Cardiac fibroblast (primary cell): ENCODE results near the gene MYL6.

ENCODE experiments used
- DNase-seq, 2 donors: peaks; one replicate each; pipeline versions ENCODE4 v3.0.0 to v3.0.0-alpha.2; 2010; ENCODE audit warnings: low read depth in 2 of 2
- H3K4me3 ChIP-seq, 2 donors: replicated peaks in 1 of 2; 1 replicate in 1 of 2; 2 replicates in 1 of 2; pipeline ENCODE4 v1.5.1; 2011; ENCODE audit warnings: low read depth in 2 of 2, low read length in 2 of 2, mild to moderate bottlenecking in 2 of 2, moderate library complexity in 1 of 2
- TF ChIP-seq, protein P1 (sequence below): IDR thresholded peaks from one replicate; pipeline ENCODE4 v1.5.1; 2011; ENCODE audit warnings: low read depth, mild to moderate bottlenecking, low read length, inconsistent platforms

MYL6 gene

DNA sequence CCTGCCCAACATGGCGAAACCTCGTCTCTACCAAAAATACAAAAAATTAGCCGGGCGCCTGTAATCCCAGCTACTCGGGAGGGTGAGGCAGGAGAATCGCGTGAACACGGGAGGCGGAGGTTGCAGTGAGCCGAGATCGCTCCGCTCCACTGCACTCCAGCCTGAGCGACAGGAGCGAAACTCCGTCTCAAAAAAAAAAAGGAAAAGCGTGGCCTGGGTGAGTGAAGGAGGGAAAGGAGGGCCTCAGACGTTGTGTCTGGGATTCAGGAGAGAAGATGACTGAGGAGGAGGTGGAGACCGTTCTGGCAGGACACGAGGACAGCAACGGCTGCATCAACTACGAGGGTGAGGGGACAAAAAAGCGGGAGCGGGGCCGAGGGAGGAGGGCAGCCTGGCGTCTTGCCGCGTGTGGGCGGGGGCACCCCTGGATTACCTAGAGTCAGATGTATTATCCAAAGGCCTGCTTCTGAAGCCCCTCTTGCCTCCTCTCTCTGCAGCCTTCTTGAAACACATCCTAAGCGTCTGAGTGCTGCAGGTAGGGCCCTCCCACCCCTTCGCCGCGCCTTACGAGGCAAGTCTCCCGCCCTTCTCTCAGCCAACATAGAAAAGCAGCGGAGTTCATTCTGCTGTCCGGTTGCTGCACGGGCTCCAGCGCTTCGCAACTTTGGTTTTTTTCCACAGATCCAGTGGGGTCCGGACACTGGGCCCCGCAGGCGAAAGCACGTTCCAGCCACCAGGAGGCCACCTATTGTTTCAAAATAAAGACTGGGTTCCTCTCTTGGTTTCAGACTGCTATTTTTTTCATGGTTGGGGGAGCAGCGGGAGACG lies 744 bp upstream of the MYL6 start:
- peak overlapping the region; percentile 93 to 98 for H3K4me3 ChIP-seq
- DNase-seq: peak; percentile 85 to 91
- TF ChIP-seq, protein P1, sequence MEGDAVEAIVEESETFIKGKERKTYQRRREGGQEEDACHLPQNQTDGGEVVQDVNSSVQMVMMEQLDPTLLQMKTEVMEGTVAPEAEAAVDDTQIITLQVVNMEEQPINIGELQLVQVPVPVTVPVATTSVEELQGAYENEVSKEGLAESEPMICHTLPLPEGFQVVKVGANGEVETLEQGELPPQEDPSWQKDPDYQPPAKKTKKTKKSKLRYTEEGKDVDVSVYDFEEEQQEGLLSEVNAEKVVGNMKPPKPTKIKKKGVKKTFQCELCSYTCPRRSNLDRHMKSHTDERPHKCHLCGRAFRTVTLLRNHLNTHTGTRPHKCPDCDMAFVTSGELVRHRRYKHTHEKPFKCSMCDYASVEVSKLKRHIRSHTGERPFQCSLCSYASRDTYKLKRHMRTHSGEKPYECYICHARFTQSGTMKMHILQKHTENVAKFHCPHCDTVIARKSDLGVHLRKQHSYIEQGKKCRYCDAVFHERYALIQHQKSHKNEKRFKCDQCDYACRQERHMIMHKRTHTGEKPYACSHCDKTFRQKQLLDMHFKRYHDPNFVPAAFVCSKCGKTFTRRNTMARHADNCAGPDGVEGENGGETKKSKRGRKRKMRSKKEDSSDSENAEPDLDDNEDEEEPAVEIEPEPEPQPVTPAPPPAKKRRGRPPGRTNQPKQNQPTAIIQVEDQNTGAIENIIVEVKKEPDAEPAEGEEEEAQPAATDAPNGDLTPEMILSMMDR: peak; percentile 74

DNA sequence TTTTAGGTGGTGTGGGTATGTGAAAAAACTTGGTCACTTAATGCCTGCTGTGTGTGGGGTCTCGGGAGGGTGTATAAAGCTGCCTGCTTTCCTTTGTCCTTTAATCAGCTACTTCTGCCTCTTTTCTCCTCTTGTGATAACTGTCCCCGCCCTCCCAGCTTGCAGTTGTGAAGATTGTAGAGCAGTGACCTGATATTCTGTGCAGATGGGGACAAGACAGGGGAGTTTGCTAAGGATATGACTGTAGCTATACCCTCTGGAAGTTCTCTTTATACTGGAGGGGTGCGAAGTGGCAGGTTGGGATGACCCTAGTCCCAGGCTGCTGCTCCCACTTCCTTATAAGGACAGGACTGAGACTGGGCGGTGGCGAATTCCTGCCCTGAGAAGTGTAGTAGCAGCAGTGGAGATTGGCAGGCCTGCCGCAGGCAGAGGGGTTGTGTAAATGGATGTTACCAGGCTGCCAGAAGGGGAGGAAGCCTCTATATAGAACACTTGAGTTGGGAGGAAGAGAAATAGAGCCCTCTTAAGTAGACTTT lies 835 bp downstream of the MYL6 start:
- TF ChIP-seq, protein P1: no peak
- peak; percentile 80 to 86 for DNase-seq

DNA sequence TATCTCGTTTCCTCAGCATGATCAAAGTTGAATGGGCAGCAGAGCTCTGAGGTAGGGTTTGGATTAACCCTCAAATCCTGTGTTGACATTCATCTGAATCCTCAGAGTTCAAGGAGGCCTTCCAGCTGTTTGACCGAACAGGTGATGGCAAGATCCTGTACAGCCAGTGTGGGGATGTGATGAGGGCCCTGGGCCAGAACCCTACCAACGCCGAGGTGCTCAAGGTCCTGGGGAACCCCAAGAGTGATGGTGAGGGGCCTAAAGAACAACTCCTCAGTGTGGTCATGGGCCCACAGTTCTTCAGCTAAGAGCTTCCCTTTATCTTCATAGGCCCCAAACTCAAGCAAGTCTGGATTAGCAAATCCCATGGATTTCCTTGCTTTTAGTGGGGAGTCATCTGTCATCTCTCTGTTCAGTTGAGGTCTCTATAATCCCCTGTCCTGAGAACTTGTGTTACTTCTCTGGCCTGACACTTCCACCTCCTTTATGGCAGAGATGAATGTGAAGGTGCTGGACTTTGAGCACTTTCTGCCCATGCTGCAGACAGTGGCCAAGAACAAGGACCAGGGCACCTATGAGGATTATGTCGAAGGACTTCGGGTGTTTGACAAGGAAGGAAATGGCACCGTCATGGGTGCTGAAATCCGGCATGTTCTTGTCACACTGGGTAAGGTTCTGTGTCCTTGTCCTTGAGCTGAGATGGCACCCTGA lies 1.5 kb downstream of the MYL6 start:
- DNase-seq: peak in 1 of 2 donors; percentile 7
- peak overlapping the region; percentile 93 to 98 for H3K4me3 ChIP-seq
- TF ChIP-seq, protein P1: no peak

More for the DNA sequence above, 835 bp downstream of the MYL6 start:
- H3K4me3 ChIP-seq: peak overlapping the region; percentile 93 to 98

DNA sequence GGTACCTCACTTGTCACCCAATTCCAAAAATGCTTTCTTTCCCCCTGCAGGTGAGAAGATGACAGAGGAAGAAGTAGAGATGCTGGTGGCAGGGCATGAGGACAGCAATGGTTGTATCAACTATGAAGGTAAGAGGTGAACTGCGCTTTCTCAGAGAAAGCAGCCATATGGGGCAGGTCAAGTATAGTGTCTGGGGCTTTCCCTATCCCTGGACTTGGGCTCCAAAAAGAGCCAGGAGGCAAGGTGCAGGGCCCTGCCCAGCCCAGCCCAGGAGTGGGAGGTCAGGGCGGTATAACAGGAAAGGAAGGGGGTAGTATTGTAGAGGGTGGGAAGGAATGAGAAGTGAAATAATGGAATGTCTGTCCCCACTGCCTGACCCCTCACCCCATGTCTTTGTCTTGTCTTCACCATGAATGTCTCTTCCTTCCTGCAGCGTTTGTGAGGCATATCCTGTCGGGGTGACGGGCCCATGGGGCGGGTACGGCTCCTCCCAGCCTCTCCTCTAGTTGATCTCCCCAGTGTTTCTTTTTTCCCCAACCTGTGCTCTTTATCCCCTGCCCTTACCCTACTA lies 2.1 kb downstream of the MYL6 start:
- H3K4me3 ChIP-seq: peak overlapping the region; percentile 93 to 98
- TF ChIP-seq, protein P1: no peak
- peak; percentile 56 to 68 for DNase-seq

DNA sequence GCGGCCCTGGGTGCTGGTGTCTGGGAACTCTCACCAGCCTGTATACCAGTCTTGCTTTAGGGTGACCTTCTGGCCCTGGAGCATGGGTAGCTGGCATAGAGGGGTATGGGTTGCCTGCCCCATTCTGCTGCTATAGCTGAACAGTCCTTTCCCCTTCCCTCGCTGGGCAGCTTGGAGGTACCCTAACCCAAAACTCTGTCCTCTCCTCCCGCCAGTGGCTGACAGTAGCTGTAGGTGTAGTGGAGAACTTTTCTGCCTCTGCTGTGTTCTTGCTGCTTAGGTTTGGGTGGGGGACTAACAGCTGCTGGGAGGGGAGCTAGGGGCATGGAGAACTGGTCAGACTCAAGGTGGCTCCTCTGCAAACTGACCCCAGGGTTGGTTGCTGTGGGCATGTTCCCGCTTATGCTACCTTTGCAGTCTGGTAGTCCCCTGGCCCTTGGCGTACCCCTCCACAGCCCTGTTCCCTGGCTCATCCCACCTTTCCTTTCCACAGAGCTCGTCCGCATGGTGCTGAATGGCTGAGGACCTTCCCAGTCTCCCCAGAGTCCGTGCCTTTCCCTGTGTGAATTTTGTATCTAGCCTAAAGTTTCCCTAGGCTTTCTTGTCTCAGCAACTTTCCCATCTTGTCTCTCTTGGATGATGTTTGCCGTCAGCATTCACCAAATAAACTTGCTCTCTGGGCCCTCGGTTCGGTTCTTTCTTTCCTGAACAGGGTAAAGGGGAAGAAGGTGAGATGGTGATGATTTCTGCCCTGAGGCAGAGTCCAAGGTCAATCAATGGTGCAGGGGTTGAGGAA lies 2.9 kb downstream of the MYL6 start:
- H3K4me3 ChIP-seq: peak overlapping the region; percentile 93 to 98
- DNase-seq: no peak

More for the DNA sequence above, 2.9 kb downstream of the MYL6 start:
- TF ChIP-seq, protein P1: no peak
